ENCODE results near the gene ST6GAL2.

ST6GAL2 gene, protein sequence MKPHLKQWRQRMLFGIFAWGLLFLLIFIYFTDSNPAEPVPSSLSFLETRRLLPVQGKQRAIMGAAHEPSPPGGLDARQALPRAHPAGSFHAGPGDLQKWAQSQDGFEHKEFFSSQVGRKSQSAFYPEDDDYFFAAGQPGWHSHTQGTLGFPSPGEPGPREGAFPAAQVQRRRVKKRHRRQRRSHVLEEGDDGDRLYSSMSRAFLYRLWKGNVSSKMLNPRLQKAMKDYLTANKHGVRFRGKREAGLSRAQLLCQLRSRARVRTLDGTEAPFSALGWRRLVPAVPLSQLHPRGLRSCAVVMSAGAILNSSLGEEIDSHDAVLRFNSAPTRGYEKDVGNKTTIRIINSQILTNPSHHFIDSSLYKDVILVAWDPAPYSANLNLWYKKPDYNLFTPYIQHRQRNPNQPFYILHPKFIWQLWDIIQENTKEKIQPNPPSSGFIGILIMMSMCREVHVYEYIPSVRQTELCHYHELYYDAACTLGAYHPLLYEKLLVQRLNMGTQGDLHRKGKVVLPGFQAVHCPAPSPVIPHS

DNA sequence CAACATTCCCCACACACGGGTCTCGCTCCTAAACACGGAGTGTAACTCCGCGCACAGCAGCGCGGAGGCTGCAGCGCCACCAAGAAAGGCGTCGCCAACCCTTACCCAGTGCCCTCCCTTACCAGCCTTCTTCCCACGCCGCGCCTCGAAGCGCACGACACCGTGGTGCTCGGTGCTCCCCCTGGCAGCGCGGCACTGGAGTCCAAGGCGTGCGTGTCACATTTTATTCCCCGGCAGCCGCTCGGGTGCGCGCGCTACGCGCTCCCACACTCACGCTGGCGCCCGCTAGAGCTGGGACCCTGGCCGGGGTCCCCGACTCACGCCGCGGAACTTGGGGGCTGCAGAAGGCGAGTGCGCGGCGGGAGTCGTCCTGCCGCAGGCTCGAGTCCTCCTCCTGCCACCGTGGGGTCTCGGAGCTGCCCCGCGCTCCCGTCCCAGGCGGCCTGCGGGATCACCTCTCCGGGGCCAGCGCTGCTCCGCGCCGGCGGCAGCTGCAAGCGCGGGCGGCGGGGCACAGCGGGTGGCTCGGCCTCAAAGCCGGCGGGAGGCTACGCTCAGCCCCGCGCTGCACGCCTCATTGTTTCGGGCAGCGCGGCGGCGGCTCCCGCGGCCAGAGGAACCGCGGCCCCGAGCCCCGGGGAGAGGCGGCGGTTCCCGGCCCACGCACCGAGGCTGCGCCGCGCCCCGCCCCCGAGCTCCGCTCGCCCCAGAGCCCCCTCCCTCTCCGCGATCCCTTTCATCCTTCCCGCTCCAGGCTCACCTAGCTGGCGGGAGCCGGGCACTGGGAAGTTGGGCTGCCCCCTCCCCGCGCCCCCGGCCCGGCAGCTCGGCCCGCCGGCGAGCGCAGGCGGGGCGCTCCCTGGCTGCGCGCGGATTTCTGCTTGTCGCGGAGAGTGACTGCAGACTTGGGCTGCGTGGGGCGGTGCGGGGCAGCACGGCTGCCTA is at the start of gene ST6GAL2:
TSS of gene ST6GAL2 (minus strand) at position 197 of the 945 bp plus-strand sequence. CDS start 42,190 bp downstream, outside the sequence.
- H3K4me3 Mint-ChIP-seq, result peak within 1 kb of the TSS; percentile 100
- peaks cover 57% of the 10 kb centered on the region for H3K4me1 Mint-ChIP-seq
- no peaks in the 10 kb centered on the region for H3K9me3 Mint-ChIP-seq
- DNase-seq, result peak; percentile 68
- H3K36me3 Mint-ChIP-seq (ENCODE audit: low read depth), result no peaks in the 10 kb centered on the region
- H3K27me3 Mint-ChIP-seq (ENCODE audit: low read depth, poor library complexity), result peaks cover 5% of the 10 kb centered on the region
- H3K27ac Mint-ChIP-seq, result peak within 1 kb of the TSS; percentile 77
- TF ChIP-seq, protein P1, sequence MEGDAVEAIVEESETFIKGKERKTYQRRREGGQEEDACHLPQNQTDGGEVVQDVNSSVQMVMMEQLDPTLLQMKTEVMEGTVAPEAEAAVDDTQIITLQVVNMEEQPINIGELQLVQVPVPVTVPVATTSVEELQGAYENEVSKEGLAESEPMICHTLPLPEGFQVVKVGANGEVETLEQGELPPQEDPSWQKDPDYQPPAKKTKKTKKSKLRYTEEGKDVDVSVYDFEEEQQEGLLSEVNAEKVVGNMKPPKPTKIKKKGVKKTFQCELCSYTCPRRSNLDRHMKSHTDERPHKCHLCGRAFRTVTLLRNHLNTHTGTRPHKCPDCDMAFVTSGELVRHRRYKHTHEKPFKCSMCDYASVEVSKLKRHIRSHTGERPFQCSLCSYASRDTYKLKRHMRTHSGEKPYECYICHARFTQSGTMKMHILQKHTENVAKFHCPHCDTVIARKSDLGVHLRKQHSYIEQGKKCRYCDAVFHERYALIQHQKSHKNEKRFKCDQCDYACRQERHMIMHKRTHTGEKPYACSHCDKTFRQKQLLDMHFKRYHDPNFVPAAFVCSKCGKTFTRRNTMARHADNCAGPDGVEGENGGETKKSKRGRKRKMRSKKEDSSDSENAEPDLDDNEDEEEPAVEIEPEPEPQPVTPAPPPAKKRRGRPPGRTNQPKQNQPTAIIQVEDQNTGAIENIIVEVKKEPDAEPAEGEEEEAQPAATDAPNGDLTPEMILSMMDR (IDR thresholded peaks at IDR 0.05), result no peak

DNA sequence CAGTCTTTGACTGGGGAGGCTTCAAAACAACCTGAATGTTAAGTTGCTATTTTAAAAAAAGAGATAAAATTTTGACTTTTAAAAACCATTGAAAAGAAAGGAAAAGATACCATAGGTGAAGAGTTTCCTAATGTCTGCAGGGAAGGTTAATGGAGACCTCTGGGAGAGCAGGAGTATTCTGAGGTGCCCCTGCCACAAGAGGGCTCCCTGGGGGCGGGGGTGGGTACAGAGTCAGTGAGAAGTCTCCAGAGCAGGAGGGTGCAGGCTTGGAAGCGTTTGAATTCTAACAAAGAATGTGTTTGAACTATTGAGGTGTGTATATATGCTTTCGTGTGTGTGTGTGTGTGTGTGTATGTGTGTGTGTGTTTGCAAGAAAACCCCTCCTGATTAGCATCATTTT is 46.7 kb upstream of the ST6GAL2 start:
- H3K9me3 Mint-ChIP-seq, result peaks cover 15% of the 10 kb centered on the region
- TF ChIP-seq, protein P1 (IDR thresholded peaks at IDR 0.05), result no peak
- H3K4me1 Mint-ChIP-seq, result no peaks in the 10 kb centered on the region
- peaks cover 2% of the 10 kb centered on the region for H3K27me3 Mint-ChIP-seq (ENCODE audit: low read depth, poor library complexity)
- no peak overlapping the region for H3K4me3 Mint-ChIP-seq
- no peak overlapping the region for H3K27ac Mint-ChIP-seq
- H3K36me3 Mint-ChIP-seq (ENCODE audit: low read depth), result peaks cover 4% of the 10 kb centered on the region
- no peak for DNase-seq

DNA sequence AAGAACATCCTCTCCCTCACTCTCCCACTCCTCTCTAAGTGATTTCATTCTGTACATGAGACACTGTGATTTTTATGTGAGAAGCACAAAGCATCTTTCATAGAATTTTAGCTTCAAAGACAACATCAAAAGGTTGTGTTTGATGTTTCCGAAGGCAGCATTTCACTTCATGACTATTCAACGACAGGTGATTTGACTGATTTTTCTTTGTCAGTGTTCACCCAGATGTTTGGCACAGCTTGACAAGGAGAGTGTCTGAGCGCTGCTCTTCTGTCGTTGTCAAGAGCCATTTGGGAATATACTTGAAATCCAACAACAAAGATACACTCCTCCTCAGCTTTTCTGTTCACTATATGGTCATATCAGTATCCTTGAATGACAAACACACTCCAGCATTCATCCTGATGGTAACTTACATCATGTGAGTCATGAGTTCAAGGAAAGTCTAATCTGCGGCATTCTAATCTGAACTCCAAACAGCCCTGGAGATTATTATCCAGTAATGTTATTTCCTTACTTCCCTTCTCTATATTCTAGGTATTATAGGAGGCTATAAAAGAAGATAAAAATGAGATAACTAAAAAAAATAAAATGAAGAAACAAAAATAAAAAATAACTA is 45.9 kb upstream of the ST6GAL2 start:
- Mint-ChIP-seq H3K27me3 (ENCODE audit: low read depth, poor library complexity) (peaks cover 2% of the 10 kb centered on the region), H3K4me3 (no peak overlapping the region), H3K27ac (peak overlapping the region; percentile 21), H3K4me1 (no peaks in the 10 kb centered on the region), H3K36me3 (ENCODE audit: low read depth) (peaks cover 6% of the 10 kb centered on the region), H3K9me3 (peaks cover 23% of the 10 kb centered on the region)
- no peak for DNase-seq
- TF ChIP-seq, protein P1 (IDR thresholded peaks at IDR 0.05), result no peak

DNA sequence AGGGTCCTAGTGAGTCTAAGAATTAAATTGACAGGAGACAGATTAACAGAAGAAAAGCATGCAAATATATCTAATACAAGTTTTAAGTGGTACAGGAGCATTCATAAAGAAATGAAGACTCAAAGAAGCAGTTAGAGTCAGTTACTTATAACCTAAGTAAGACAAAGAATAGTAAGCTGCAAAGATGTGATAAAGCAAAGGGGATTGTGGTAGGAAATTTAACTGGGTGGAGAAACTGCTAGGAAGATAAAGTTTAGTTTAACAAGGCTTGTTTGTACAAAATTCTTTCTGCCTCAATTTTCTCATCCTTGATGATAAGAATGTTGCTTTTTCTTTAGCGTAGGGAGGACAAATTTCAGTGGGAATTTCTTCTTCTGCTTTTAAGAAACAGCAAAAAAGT is 35.5 kb upstream of the ST6GAL2 start:
- Mint-ChIP-seq H3K4me1 (no peaks in the 10 kb centered on the region), H3K4me3 (no peak overlapping the region), H3K27ac (no peak overlapping the region), H3K9me3 (peaks cover 31% of the 10 kb centered on the region), H3K27me3 (ENCODE audit: low read depth, poor library complexity) (no peaks in the 10 kb centered on the region), H3K36me3 (ENCODE audit: low read depth) (peaks cover 24% of the 10 kb centered on the region)
- TF ChIP-seq, protein P1 (IDR thresholded peaks at IDR 0.05), result no peak
- no peak for DNase-seq

DNA sequence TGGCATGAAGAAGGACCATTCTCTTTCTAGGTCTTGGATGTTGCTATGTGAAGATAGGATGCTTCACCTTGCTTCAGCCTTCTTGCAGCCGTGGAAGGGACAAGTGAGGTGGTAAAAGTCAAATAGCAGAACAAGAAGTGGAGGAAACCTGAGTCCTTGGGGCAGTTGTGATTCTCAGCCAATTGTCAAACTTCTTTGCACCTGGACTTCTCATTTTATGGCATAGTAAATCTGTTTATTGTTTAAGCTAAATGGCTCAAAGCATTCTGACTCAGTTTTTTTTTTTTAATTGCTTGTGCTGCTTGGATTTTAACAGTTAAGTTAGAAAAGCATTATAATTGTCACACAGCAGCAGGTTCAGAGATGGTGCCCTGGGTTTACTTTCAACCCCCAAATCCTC is 33.0 kb upstream of the ST6GAL2 start:
- Mint-ChIP-seq H3K9me3 (peaks cover 14% of the 10 kb centered on the region), H3K4me1 (no peaks in the 10 kb centered on the region), H3K36me3 (ENCODE audit: low read depth) (peaks cover 17% of the 10 kb centered on the region), H3K27me3 (ENCODE audit: low read depth, poor library complexity) (no peaks in the 10 kb centered on the region), H3K27ac (no peak overlapping the region), H3K4me3 (no peak overlapping the region)
- DNase-seq, result no peak
- TF ChIP-seq, protein P1 (IDR thresholded peaks at IDR 0.05), result no peak
